Endothelial cell of umbilical vein (primary cell): Measurements from ENCODE around the gene POU6F2. TPM values are rescaled to one million over a fixed set of nuclear protein-coding genes. Genes with fewer than 3 reads are reported as not detected.

Experiments used
- BruUV-seq: library from RNA; stranded (reverse); fragments of 400-500 nt; replicated peaks from 2 replicates; lab custom pipeline; 2021; lab: Mats Ljungman, UMichigan
- CTCF ChIA-PET: fragments of 300-600, 350-600 bp; sonication (Branson Sonifier 250); formaldehyde crosslinking; loops from one replicate; lab custom pipeline; 2021; ENCODE audit warnings: antibody characterized with exemption, inconsistent platforms; lab: Charles Lee
- POLR2A ChIA-PET: fragments of 300-600, 350-600 bp; sonication (Branson Sonifier 250); formaldehyde crosslinking; loops from one replicate; lab custom pipeline; 2021; ENCODE audit warnings: antibody characterized with exemption, inconsistent platforms; lab: Charles Lee
- DNase-seq: peaks from one replicate; pipeline ENCODE4 v3.0.0-alpha.2; 2011; ENCODE audit warnings: low read depth, low spot score
- FAIRE-seq: peaks from 2 replicates; lab custom pipeline; 2011; peaks lifted over from hg19 to GRCh38; lab: Jason Lieb, UNC
- H2AFZ ChIP-seq: 2 replicates; pipeline ENCODE4 v1.6.0; 2012; ENCODE audit warnings: low read depth, low read length, control low read depth, inconsistent platforms
- H3K27ac ChIP-seq: 2 replicates; pipeline ENCODE4 v1.5.1; 2011; ENCODE audit warnings: low read depth, mild to moderate bottlenecking, control low read depth, low read length, moderate library complexity; ENCODE audit not compliant: insufficient read depth
- H3K27me3 ChIP-seq, 2 experiments: 2 replicates each; pipeline versions ENCODE4 v1.6.0 to v1.6.1; 2011; ENCODE audit warnings: low read length in 2 of 2, mixed read lengths in 1 of 2; ENCODE audit not compliant: control insufficient read depth in 2 of 2, insufficient read depth in 2 of 2
- H3K36me3 ChIP-seq, 2 experiments: 2 replicates in 1 of 2; 3 replicates in 1 of 2; pipeline ENCODE4 v1.5.1; 2011; ENCODE audit warnings: low read length in 2 of 2, mild to moderate bottlenecking in 1 of 2, moderate library complexity in 1 of 2; ENCODE audit not compliant: control insufficient read depth in 2 of 2, insufficient read depth in 2 of 2; ENCODE audit errors: extremely low read depth in 1 of 2
- H3K4me1 ChIP-seq: 3 replicates; pipeline ENCODE4 v1.5.1; 2011; ENCODE audit warnings: mild to moderate bottlenecking, low read length; ENCODE audit not compliant: control insufficient read depth, insufficient read depth; ENCODE audit errors: extremely low read depth
- H3K4me2 ChIP-seq: 2 replicates; pipeline ENCODE4 v1.6.1; 2011; ENCODE audit warnings: low read length, control low read depth, mixed read lengths; ENCODE audit not compliant: insufficient read depth
- H3K4me3 ChIP-seq, 3 experiments: fragments of 200-600 bp in 1 of 3; sonication (generic), shearing (Covaris generic) in 1 of 3; replicated peaks in 1 of 3; 2 replicates each; pipeline ENCODE4 v1.5.1; 2011 to 2016; ENCODE audit warnings: control low read depth in 3 of 3, low read length in 3 of 3, mild to moderate bottlenecking in 2 of 3, inconsistent platforms in 1 of 3, low read depth in 1 of 3, moderate library complexity in 1 of 3; ENCODE audit not compliant: insufficient read depth in 1 of 3
- H3K79me2 ChIP-seq: 2 replicates; pipeline ENCODE4 v1.6.0; 2012; ENCODE audit warnings: low read length, inconsistent platforms; ENCODE audit not compliant: control insufficient read depth, insufficient read depth
- H3K9ac ChIP-seq: replicated peaks from 2 replicates; pipeline ENCODE3; 2011; ENCODE audit warnings: low read length, control low read depth; ENCODE audit not compliant: insufficient read depth; ENCODE audit errors: extremely low read depth
- H3K9me1 ChIP-seq: replicated peaks from 3 replicates; pipeline ENCODE4 v1.6.0; 2011; ENCODE audit warnings: mild to moderate bottlenecking, low read length; ENCODE audit not compliant: control insufficient read depth, insufficient read depth; ENCODE audit errors: extremely low read depth
- H3K9me3 ChIP-seq: replicated peaks from 2 replicates; pipeline ENCODE4 v1.5.1; 2012; ENCODE audit warnings: low read length, inconsistent platforms; ENCODE audit not compliant: control insufficient read depth, insufficient read depth
- H4K20me1 ChIP-seq: replicated peaks from 2 replicates; pipeline ENCODE3; 2011; ENCODE audit warnings: mild to moderate bottlenecking, low read length; ENCODE audit not compliant: control insufficient read depth, insufficient read depth; ENCODE audit errors: extremely low read depth
- CTCF ChIP-seq, 2 donors: IDR thresholded peaks; 1 replicate in 1 of 2; 2 replicates in 1 of 2; pipeline ENCODE4 v1.5.1; 2011; ENCODE audit warnings: low read length in 2 of 2, mild to moderate bottlenecking in 2 of 2, moderate library complexity in 2 of 2, control low read depth in 1 of 2, inconsistent platforms in 1 of 2, low read depth in 1 of 2; ENCODE audit not compliant: insufficient read depth in 1 of 2; ENCODE audit errors: extremely low read depth in 1 of 2
- EZH2 ChIP-seq: IDR thresholded peaks from 2 replicates; pipeline ENCODE4 v1.6.1; 2012; ENCODE audit warnings: borderline replicate concordance, low read depth, mild to moderate bottlenecking, moderate library complexity, low read length, inconsistent platforms; ENCODE audit not compliant: severe bottlenecking
- FOS ChIP-seq: IDR thresholded peaks from 2 replicates; pipeline ENCODE4 v1.6.1; 2011; ENCODE audit warnings: mild to moderate bottlenecking, low read length, moderate library complexity, borderline replicate concordance; ENCODE audit not compliant: insufficient read depth
- GATA2 ChIP-seq: IDR thresholded peaks from 2 replicates; pipeline ENCODE4 v1.7.0; 2011; ENCODE audit warnings: low read depth, mild to moderate bottlenecking, moderate library complexity, mixed read lengths, low read length; ENCODE audit not compliant: insufficient read length, insufficient read depth
- JUN ChIP-seq: IDR thresholded peaks from 2 replicates; pipeline ENCODE4 v1.6.1; 2011; ENCODE audit warnings: borderline replicate concordance, low read depth; ENCODE audit not compliant: insufficient read length, insufficient read depth
- MYC ChIP-seq: IDR thresholded peaks from one replicate; pipeline ENCODE4 v1.6.1; 2011; ENCODE audit warnings: mild to moderate bottlenecking, low read depth, low read length
- POLR2A ChIP-seq: IDR thresholded peaks from 2 replicates; pipeline ENCODE4 v1.6.1; 2012; ENCODE audit warnings: low read depth, mild to moderate bottlenecking, control low read depth, low read length
- POLR2AphosphoS5 ChIP-seq: IDR thresholded peaks from 2 replicates; pipeline ENCODE4 v1.6.1; 2012; ENCODE audit warnings: low read depth, mild to moderate bottlenecking, control low read depth, low read length, moderate library complexity; ENCODE audit not compliant: insufficient read depth
- dilution Hi-C: fragments of 300-500 bp; cut with MboI; formaldehyde crosslinking; loops from one replicate; pipeline ENCODE4 v1.15.0; 2019; ENCODE audit warnings: low sequenced_read_pairs; ENCODE audit not compliant: extremely low pct_ligation_motif_present
- intact Hi-C: fragments of 100-400 bp; cut with micrococcal nuclease; formaldehyde crosslinking; loops from one replicate; pipeline ENCODE4 v1.10.0; 2022
- polyA plus RNA-seq, 4 experiments: library from polyadenylated mRNA; depleted of rRNA in 3 of 4; stranded (reverse) in 3 of 4; unstranded in 1 of 4; fragments of >200 nt; gene quantifications; 2 replicates each; pipeline versions ENCODE4 v1.2.1 to v1.2.3, GENCODE V29; 2011 to 2012; ENCODE audit warnings: missing spikeins in 1 of 4
- total RNA-seq: library from RNA; stranded (reverse); gene quantifications from 2 replicates; pipeline ENCODE4 v1.2.3, GENCODE V29; 2021
- TF ChIP-seq, protein P1 (sequence below): IDR thresholded peaks from 2 replicates; pipeline ENCODE4 v1.6.1; 2011; ENCODE audit not compliant: insufficient read depth, insufficient read length

POU6F2 gene
- total and polyA plus RNA-seq, 2 donors (not counting 3 experiments of a cell fraction or from before 2014, with no cell fraction given) = 0.29 TPM; not detected in 1

DNA sequence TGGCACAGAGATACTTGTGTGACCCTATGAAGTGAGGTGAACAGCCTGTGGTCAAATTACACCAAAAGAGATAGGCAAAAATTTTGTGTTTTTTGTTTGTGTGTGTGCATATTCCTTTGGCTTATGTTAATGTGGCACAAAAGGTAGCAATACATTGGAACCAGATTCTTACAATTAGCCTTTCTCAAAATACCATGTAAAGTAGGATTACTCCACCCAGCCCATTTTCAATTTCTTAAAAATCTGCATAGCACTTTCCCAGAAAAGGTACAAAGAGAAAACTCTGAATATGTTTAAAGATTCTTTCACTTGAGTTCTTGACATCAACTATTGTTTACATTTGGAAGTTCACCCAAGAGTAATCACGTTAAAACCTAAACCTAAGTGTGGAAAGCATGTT, 431.2 kb downstream of the POU6F2 start:
- intact Hi-C loops = no loop called here
- BruUV-seq = no TSS peak
- H3K9me3 ChIP-seq = no peaks in the 10 kb centered on the region
- peaks cover 4% of the 10 kb centered on the region for H3K4me1 ChIP-seq
- no peaks in the 10 kb centered on the region for H3K36me3 ChIP-seq
- FAIRE-seq = no peak
- no peaks in the 10 kb centered on the region for H4K20me1 ChIP-seq
- dilution Hi-C loops = no loop called here
- H3K9me1 ChIP-seq = no peaks in the 10 kb centered on the region
- ChIA-PET CTCF (interaction anchor here (1.5 kb wide), 1 partner anchor 8 kb away, joined by 4 read pairs; no protein-coding TSS in a partner anchor), POLR2A (no interaction called here)
- H3K79me2 ChIP-seq = no peaks in the 10 kb centered on the region
- no peak overlapping the region for H3K4me2 ChIP-seq
- peaks cover 6 to 15% of the 10 kb centered on the region in 2 experiments for H3K27me3 ChIP-seq
- TF ChIP-seq, protein P1, sequence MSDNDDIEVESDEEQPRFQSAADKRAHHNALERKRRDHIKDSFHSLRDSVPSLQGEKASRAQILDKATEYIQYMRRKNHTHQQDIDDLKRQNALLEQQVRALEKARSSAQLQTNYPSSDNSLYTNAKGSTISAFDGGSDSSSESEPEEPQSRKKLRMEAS = no peak
- TF ChIP-seq EZH2 (no peak), CTCF (IDR thresholded peaks at IDR 0.05; ENCODE audit: extremely low read depth in 1 of 2, insufficient read depth in 1 of 2, low read depth in 1 of 2, low read length in 2 of 2) (no peak)
- H2AFZ ChIP-seq = no peak overlapping the region
- no peak overlapping the region for H3K4me3 ChIP-seq
- DNase-seq = no peak
- H3K27ac ChIP-seq = no peak overlapping the region
- H3K9ac ChIP-seq = no peak overlapping the region

GRCh38 chr7:39410582-39410981, 432.9 kb downstream of the POU6F2 start:
- Histone ChIP-seq H3K4me1 (peaks cover 8% of the 10 kb centered on the region), H3K27me3 (peaks cover 9 to 22% of the 10 kb centered on the region in 2 experiments), H3K27ac (no peak overlapping the region), H3K79me2 (no peaks in the 10 kb centered on the region), H3K9me1 (no peaks in the 10 kb centered on the region), H2AFZ (no peak overlapping the region), H4K20me1 (no peaks in the 10 kb centered on the region), H3K4me2 (no peak overlapping the region), H3K9me3 (no peaks in the 10 kb centered on the region), H3K9ac (no peak overlapping the region), H3K4me3 (no peak overlapping the region), H3K36me3 (no peaks in the 10 kb centered on the region)
- DNase-seq = no peak
- no peak for FAIRE-seq
- no TSS peak for BruUV-seq
- TF ChIP-seq MYC (no peak), CTCF (IDR thresholded peaks at IDR 0.05; ENCODE audit: extremely low read depth in 1 of 2, insufficient read depth in 1 of 2, low read depth in 1 of 2, low read length in 2 of 2) (no peak), EZH2 (no peak), POLR2A (no peak), JUN (no peak), GATA2 (no peak), POLR2AphosphoS5 (no peak), FOS (no peak)
- TF ChIP-seq, protein P1 = no peak
- dilution Hi-C loops = no loop called here
- ChIA-PET CTCF (no interaction called here), POLR2A (no interaction called here)
- intact Hi-C loops = no loop called here
